Suprapubic skin (tissue), 4 donors: ENCODE measurements around the gene DSCAML1. TPM values are rescaled to one million over a fixed set of nuclear protein-coding genes. Genes with fewer than 3 reads are reported as not detected.

Experiments
- DNase-seq, 2 donors: peaks; one replicate each; pipeline ENCODE4 v3.0.0-alpha.2; 2019; ENCODE audit warnings: low spot score in 2 of 2
- H3K27ac ChIP-seq: fragments of 200-600 bp; sonication (generic); one replicate; pipeline ENCODE4 v1.5.1; 2019
- H3K27me3 ChIP-seq: fragments of 200-600 bp; sonication (generic); one replicate; pipeline ENCODE4 v1.5.1; 2019
- H3K36me3 ChIP-seq: fragments of 200-600 bp; sonication (generic); one replicate; pipeline ENCODE4 v1.5.1; 2019
- H3K4me1 ChIP-seq: fragments of 200-600 bp; sonication (generic); one replicate; pipeline ENCODE4 v1.5.1; 2019
- H3K4me3 ChIP-seq: fragments of 200-600 bp; sonication (generic); one replicate; pipeline ENCODE4 v1.5.1; 2019; ENCODE audit warnings: mild to moderate bottlenecking
- H3K9me3 ChIP-seq: fragments of 200-600 bp; sonication (generic); one replicate; pipeline ENCODE4 v1.5.1; 2019
- EP300 ChIP-seq: sonication (generic); formaldehyde crosslinking; IDR thresholded peaks from one replicate; pipeline ENCODE4 v1.6.1; 2017; ENCODE audit warnings: antibody characterized with exemption
- POLR2A ChIP-seq, 2 donors: fragments of 450-650 bp; IDR thresholded peaks; one replicate each; pipeline ENCODE4 v1.6.1; 2017; ENCODE audit warnings: antibody characterized with exemption in 2 of 2, mild to moderate bottlenecking in 2 of 2, moderate library complexity in 2 of 2
- POLR2AphosphoS5 ChIP-seq, 3 donors: sonication (generic); formaldehyde crosslinking; IDR thresholded peaks; one replicate each; pipeline ENCODE4 v1.6.1; 2017; ENCODE audit warnings: antibody characterized with exemption in 3 of 3
- WGBS: methylation state at CpG from one replicate; pipeline ENCODE4 v1.1.5; 2018; 5-methylcytosine and 5-hydroxymethylcytosine counted together
- total RNA-seq, 4 donors: library from RNA; depleted of rRNA; stranded (reverse); fragments of >200 nt; gene quantifications; one replicate each; pipeline ENCODE4 v1.1.0, GENCODE V29; 2016
- TF ChIP-seq, protein P1 (sequence below), 2 donors: fragments of 200-600 bp in 1 of 2; fragments of 450-650 bp in 1 of 2; sonication (generic) in 1 of 2; IDR thresholded peaks; one replicate each; pipeline ENCODE4 v1.5.1; 2016 to 2019; ENCODE audit warnings: antibody characterized with exemption in 2 of 2, mild to moderate bottlenecking in 1 of 2, moderate library complexity in 1 of 2

DSCAML1 gene
- total RNA-seq, 4 donors from 2014 or later, result 0.11 to 0.24 (median 0.21) TPM; not detected in 1

DNA sequence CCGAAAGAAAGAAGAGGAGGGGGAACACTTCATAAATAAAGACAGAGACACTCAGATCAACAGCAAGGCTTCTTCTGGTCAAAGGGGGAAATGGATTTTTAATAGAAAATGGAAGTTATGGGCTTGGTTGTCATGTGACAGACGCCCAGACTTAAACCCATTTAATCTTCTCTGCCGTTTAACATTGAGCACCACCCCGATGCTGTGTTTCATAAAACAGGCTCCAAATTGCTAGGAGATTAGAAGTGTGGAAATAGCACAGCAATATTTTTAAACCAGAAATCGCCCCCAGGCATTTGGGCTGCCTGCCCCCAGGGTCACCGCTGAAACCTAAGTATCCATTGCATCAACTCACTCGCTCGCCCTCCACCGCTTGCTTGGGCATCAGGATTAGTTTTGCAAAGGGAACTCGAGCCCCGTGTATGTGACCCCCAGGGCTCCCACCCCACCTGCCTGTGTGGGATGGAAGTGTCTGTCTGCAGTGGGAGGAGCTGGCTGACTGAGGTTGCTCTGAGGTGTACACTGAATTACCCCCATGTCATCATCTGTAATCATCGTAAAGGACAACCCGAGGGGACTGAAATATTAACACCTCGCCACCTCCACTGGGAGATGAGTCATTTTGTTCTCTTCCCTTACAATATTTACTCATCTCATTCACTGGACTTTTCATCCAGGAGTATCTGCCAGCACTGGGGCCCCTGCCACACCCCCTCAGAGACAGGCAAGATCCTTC, 10.7 kb downstream of the DSCAML1 start:
- no peaks in the 10 kb centered on the region for H3K9me3 ChIP-seq
- DNase-seq, result no peak
- peaks cover 42% of the 10 kb centered on the region for H3K27me3 ChIP-seq
- no peak overlapping the region for H3K4me3 ChIP-seq
- 39% methylated on average over 14 of the region's 14 CpGs for WGBS
- TF ChIP-seq POLR2A (IDR thresholded peaks at IDR 0.05), result no peak
- no peak for TF ChIP-seq EP300
- TF ChIP-seq POLR2AphosphoS5 (IDR thresholded peaks at IDR 0.05), result no peak
- TF ChIP-seq, protein P1, sequence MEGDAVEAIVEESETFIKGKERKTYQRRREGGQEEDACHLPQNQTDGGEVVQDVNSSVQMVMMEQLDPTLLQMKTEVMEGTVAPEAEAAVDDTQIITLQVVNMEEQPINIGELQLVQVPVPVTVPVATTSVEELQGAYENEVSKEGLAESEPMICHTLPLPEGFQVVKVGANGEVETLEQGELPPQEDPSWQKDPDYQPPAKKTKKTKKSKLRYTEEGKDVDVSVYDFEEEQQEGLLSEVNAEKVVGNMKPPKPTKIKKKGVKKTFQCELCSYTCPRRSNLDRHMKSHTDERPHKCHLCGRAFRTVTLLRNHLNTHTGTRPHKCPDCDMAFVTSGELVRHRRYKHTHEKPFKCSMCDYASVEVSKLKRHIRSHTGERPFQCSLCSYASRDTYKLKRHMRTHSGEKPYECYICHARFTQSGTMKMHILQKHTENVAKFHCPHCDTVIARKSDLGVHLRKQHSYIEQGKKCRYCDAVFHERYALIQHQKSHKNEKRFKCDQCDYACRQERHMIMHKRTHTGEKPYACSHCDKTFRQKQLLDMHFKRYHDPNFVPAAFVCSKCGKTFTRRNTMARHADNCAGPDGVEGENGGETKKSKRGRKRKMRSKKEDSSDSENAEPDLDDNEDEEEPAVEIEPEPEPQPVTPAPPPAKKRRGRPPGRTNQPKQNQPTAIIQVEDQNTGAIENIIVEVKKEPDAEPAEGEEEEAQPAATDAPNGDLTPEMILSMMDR (IDR thresholded peaks at IDR 0.05), result no peak
- H3K27ac ChIP-seq, result no peak overlapping the region
- no peaks in the 10 kb centered on the region for H3K4me1 ChIP-seq
- H3K36me3 ChIP-seq, result no peaks in the 10 kb centered on the region

DNA sequence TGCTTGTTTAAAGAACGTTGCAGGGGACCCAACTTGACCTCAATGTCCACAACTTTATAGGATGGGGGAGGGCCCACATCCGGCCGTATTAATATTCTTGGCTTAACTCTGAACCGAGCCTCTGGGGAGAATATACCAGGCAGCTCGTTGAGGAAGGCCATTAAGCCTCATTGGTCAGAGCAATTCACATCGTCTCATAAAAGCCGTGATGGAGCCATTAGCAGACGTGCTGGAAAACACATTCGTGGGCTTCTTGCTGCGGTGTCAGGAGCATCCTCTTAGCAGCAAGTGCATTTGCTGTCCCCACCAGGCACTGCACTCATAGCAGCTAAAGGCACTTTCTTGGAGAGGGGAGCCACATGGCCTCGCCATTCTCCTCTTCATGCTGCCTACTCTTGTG, 14.9 kb downstream of the DSCAML1 start:
- no peak for DNase-seq
- Histone ChIP-seq H3K27ac (no peak overlapping the region), H3K4me1 (no peaks in the 10 kb centered on the region), H3K36me3 (no peaks in the 10 kb centered on the region), H3K9me3 (no peaks in the 10 kb centered on the region), H3K27me3 (peaks cover 58% of the 10 kb centered on the region), H3K4me3 (no peak overlapping the region)
- TF ChIP-seq POLR2AphosphoS5 (IDR thresholded peaks at IDR 0.05) (no peak), EP300 (no peak)
- WGBS, result 85% methylated on average over 10 of the region's 11 CpGs

DNA sequence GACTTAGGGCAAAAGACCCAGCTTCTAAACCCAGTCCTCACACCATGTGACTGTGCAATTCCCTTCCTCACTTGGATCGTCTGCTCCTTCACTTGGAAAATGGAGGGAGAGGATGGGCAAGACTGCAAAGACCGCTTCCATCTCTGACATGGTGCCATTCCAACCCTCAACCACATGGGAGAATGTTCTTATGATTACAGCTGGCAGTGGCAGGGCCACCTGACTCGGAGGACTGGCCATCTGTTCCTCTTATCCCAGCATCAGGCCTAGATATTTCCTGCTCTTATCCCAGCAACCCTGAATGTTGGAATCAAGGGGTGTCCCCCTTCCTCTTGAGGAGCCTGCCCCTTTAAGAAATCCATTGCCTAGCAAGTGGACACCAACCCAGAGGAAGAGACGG, 15.4 kb downstream of the DSCAML1 start:
- TF ChIP-seq, protein P1 (IDR thresholded peaks at IDR 0.05), result no peak
- TF ChIP-seq EP300 (no peak), POLR2AphosphoS5 (IDR thresholded peaks at IDR 0.05) (no peak), POLR2A (IDR thresholded peaks at IDR 0.05) (no peak)
- peaks cover 57% of the 10 kb centered on the region for H3K27me3 ChIP-seq
- 83% methylated on average over 4 of the region's 4 CpGs for WGBS

DNA sequence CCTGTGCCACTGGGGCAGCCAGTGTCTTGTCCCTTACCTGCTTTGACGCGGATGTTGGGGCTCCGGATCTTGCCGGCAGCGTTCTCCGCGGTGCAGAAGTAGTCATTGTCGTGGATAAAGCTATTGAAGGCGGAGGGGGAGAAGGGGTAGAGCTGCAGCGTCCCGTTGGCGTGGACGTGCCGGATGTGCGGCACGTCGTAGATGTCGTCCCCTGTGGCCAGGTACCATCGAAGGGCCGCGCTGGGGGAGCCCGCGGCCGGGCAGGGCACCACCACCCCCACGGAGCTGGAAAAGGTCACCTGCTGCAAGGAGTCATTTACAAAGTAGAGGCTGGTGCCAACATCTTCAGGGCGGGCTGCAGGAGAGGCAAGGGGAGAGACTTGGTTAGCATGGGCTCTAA, 16.6 kb downstream of the DSCAML1 start:
- 91% methylated on average over 26 of the region's 26 CpGs for WGBS

More for the DNA sequence above, 15.4 kb downstream of the DSCAML1 start:
- H3K9me3 ChIP-seq, result no peaks in the 10 kb centered on the region
- DNase-seq, result no peak
- no peaks in the 10 kb centered on the region for H3K4me1 ChIP-seq
- no peak overlapping the region for H3K27ac ChIP-seq
- no peak overlapping the region for H3K4me3 ChIP-seq
- no peaks in the 10 kb centered on the region for H3K36me3 ChIP-seq

DNA sequence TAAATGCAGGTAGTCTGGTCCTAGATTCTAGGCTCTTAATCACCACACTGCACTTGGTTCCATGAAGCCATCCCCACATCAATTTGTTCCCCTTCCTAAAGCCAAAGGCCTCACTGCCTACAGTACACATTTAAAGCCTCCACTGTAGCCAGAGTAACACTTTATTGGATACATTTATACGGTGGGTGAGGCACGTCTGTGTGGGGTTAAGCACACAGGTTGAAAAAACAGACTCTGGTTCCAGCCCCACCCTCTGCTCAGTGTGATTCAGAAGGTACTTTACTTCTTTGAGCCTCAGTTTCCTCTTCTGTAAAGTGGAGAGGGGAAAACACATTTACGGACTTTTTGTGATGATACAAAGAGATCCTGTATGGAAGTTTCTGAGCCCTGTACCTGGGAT, 22.5 kb downstream of the DSCAML1 start:
- Histone ChIP-seq H3K36me3 (no peaks in the 10 kb centered on the region), H3K4me1 (no peaks in the 10 kb centered on the region), H3K4me3 (no peak overlapping the region), H3K9me3 (no peaks in the 10 kb centered on the region), H3K27ac (no peak overlapping the region), H3K27me3 (peaks cover 27% of the 10 kb centered on the region)
- no peak for DNase-seq
- WGBS, result 82% methylated on average over 3 of the region's 3 CpGs
- no peak for TF ChIP-seq POLR2A (IDR thresholded peaks at IDR 0.05)
- no peak for TF ChIP-seq EP300
- TF ChIP-seq, protein P1 (IDR thresholded peaks at IDR 0.05), result no peak
- TF ChIP-seq POLR2AphosphoS5 (IDR thresholded peaks at IDR 0.05), result no peak

More for the DNA sequence above, 16.6 kb downstream of the DSCAML1 start:
- TF ChIP-seq POLR2A (IDR thresholded peaks at IDR 0.05) (no peak), POLR2AphosphoS5 (IDR thresholded peaks at IDR 0.05) (no peak), EP300 (no peak)
- TF ChIP-seq, protein P1 (IDR thresholded peaks at IDR 0.05), result no peak
- no peak overlapping the region for H3K4me3 ChIP-seq
- no peaks in the 10 kb centered on the region for H3K4me1 ChIP-seq
- peaks cover 59% of the 10 kb centered on the region for H3K27me3 ChIP-seq
- no peak overlapping the region for H3K27ac ChIP-seq
- no peaks in the 10 kb centered on the region for H3K9me3 ChIP-seq
- DNase-seq, result no peak
- H3K36me3 ChIP-seq, result no peaks in the 10 kb centered on the region
